ENCODE results near the gene SCTR. TPM values are rescaled to one million over a fixed set of nuclear protein-coding genes. Genes with fewer than 3 reads are reported as not detected.
A peak's percentile ranks its signal among the peaks of the same experiment; 100 is the strongest.
"Not testable (repeated sequence)": the region's sequence is repeated elsewhere in the genome, so short reads cannot be mapped to it uniquely, and the experiment has no call there.

SCTR gene
- total RNA-seq, 8 experiments from 2014 or later: 0.05 to 0.84 (median 0.35) TPM; not detected in 4

- no peak for ATAC-seq (replicated peaks in 6 of 8)
- H3K27ac ChIP-seq: no peak overlapping the region
- 19 to 100% (median 56%) methylated on average over 1 to 3 of the region's 3 CpGs; no CpG with 5 or more reads in 2 of the 10 experiments for WGBS, 10 experiments
- no peak overlapping the region for H3K4me3 ChIP-seq
- in situ Hi-C loops (cut with MboI; ENCODE audit: low pct_unique_long_range_greater_than_20kb in 2 of 9, low sequenced_read_pairs in 9 of 9, unreplicated experiment in 9 of 9): loop anchor here in 3 of 9 experiments (5.0 to 25.0 kb wide), 2 partner anchors 62 to 247 kb away; no protein-coding TSS in a partner anchor
- H3K4me1 ChIP-seq (replicated peaks in 1 of 2): peaks cover 0 to 2% of the 10 kb centered on the region in 2 donors
Measured at GRCh38 chr2:119414894-119415293, 109.4 kb downstream of the SCTR start.

DNA sequence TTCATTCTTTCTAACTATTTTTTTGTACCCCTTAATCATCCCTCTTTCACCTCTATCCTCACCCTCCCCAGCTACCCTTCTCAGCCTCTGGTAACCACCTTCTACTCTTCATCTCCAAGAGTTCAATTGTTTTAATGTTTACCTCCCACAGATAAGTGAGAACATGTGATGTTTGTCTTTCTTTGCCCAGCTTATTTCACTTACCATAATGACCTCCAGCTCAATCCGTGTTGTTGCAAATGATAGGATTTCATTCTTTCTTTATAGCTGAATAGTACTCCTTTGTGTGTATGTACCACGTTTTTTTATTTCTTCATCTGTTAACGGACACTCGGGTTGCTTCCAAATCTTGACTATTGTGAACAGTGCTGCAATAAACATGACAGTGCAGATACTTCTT, 114.8 kb downstream of the SCTR start:
- 28 to 100% (median 80%) methylated on average over 2 to 4 of the region's 4 CpGs for WGBS, 10 experiments
- in situ Hi-C loops (cut with MboI; ENCODE audit: low pct_unique_long_range_greater_than_20kb in 2 of 9, low sequenced_read_pairs in 9 of 9, unreplicated experiment in 9 of 9): loop anchor here in 4 of 9 experiments (10.0 to 25.0 kb wide), 2 partner anchors 65 to 253 kb away; no protein-coding TSS in a partner anchor

DNA sequence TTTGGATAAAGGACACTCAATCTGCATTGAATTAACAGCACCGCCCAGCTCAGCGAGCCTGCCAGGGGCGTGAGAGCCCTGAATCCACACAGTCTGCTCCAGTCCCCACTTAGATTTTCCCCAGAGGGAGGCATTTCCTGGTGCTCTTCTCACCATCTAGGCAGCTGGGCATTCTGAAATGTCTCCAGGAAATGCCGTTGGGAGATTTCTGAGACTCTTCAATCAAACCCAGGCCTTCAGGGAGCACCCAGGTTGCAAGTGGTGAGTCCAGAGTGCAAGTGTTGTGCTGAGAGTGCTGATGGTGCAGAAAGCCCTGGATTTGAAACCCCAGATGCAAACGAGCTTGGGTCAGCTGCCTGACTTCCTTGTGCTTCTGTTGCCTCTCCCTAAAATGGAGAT, 116.1 kb downstream of the SCTR start:
- in situ Hi-C loops (cut with MboI; ENCODE audit: low pct_unique_long_range_greater_than_20kb in 2 of 9, low sequenced_read_pairs in 9 of 9, unreplicated experiment in 9 of 9): loop anchor here in 4 of 9 experiments (10.0 to 25.0 kb wide), 2 partner anchors 67 to 254 kb away; no protein-coding TSS in a partner anchor
- peak in 3 of 8 experiments; percentile 79 to 93 (median 91) for ATAC-seq (replicated peaks in 6 of 8)
- no peaks in the 10 kb centered on the region for H3K4me1 ChIP-seq (replicated peaks in 1 of 2)
- H3K4me3 ChIP-seq: no peak overlapping the region
- WGBS, 10 experiments: 0 to 85% (median 64%) methylated on average over 1 to 5 of the region's 5 CpGs; no CpG with 5 or more reads in 5 of the 10 experiments
- no peak overlapping the region for H3K27ac ChIP-seq

More for the DNA sequence above, 114.8 kb downstream of the SCTR start:
- no peak overlapping the region for H3K27ac ChIP-seq
- no peaks in the 10 kb centered on the region for H3K4me1 ChIP-seq (replicated peaks in 1 of 2)
- no peak overlapping the region for H3K4me3 ChIP-seq
- no peak for ATAC-seq (replicated peaks in 6 of 8)

- Histone ChIP-seq H3K4me1 (replicated peaks in 1 of 2) (no peaks in the 10 kb centered on the region), H3K4me3 (no peak overlapping the region), H3K27ac (no peak overlapping the region)
- in situ Hi-C loops (cut with MboI; ENCODE audit: low pct_unique_long_range_greater_than_20kb in 2 of 9, low sequenced_read_pairs in 9 of 9, unreplicated experiment in 9 of 9): loop anchor here in 4 of 9 experiments (10.0 to 25.0 kb wide), 2 partner anchors 67 to 255 kb away; no protein-coding TSS in a partner anchor
- ATAC-seq (replicated peaks in 6 of 8): peak; percentile 29 to 84 (median 60)
- WGBS, 10 experiments: 11 to 100% (median 75%) methylated on average over 2 to 5 of the region's 7 CpGs; no CpG with 5 or more reads in 4 of the 10 experiments
Measured at GRCh38 chr2:119407430-119408220, 116.7 kb downstream of the SCTR start.

DNA sequence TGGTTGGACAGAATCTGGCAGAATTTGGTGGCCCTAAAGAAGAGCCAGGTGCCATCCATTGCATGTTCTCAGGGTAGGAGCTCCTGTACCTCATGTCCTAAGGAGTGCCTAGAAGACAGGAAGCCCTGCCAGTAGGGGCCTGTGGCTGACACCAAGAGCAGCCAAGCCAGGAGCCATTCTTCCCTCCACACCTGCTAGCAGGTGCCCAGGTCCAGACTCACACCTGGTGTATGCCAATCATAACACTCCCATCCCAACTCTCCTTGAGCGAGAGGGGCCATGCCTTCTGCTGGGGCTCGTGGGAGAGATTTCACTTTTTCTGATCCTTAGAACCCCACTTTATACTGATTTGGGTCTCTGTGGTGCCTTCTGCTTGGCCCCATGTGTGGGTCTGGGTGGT, 119.1 kb downstream of the SCTR start:
- Histone ChIP-seq H3K27ac (no peak overlapping the region), H3K4me3 (no peak overlapping the region), H3K4me1 (replicated peaks in 1 of 2) (no peaks in the 10 kb centered on the region)
- in situ Hi-C loops (cut with MboI; ENCODE audit: low pct_unique_long_range_greater_than_20kb in 2 of 9, low sequenced_read_pairs in 9 of 9, unreplicated experiment in 9 of 9): loop anchor here in 4 of 9 experiments (10.0 to 25.0 kb wide), 2 partner anchors 70 to 257 kb away; no protein-coding TSS in a partner anchor
- no peak for ATAC-seq (replicated peaks in 6 of 8)
- 21 to 70% (median 36%) methylated on average over 1 to 2 of the region's 2 CpGs; no CpG with 5 or more reads in 6 of the 10 experiments for WGBS, 10 experiments

- in situ Hi-C loops (cut with MboI; ENCODE audit: low pct_unique_long_range_greater_than_20kb in 2 of 9, low sequenced_read_pairs in 9 of 9, unreplicated experiment in 9 of 9): loop anchor here in 4 of 9 experiments (10.0 to 25.0 kb wide), 2 partner anchors 71 to 259 kb away; no protein-coding TSS in a partner anchor
- 35 to 93% (median 75%) methylated on average over 3 to 10 of the region's 12 CpGs; no CpG with 5 or more reads in 2 of the 10 experiments for WGBS, 10 experiments
- ATAC-seq (replicated peaks in 6 of 8); H3K4me1 ChIP-seq (replicated peaks in 1 of 2); H3K4me3 ChIP-seq; H3K27ac ChIP-seq: not testable (repeated sequence)
Measured at GRCh38 chr2:119403618-119404017, 120.7 kb downstream of the SCTR start.

DNA sequence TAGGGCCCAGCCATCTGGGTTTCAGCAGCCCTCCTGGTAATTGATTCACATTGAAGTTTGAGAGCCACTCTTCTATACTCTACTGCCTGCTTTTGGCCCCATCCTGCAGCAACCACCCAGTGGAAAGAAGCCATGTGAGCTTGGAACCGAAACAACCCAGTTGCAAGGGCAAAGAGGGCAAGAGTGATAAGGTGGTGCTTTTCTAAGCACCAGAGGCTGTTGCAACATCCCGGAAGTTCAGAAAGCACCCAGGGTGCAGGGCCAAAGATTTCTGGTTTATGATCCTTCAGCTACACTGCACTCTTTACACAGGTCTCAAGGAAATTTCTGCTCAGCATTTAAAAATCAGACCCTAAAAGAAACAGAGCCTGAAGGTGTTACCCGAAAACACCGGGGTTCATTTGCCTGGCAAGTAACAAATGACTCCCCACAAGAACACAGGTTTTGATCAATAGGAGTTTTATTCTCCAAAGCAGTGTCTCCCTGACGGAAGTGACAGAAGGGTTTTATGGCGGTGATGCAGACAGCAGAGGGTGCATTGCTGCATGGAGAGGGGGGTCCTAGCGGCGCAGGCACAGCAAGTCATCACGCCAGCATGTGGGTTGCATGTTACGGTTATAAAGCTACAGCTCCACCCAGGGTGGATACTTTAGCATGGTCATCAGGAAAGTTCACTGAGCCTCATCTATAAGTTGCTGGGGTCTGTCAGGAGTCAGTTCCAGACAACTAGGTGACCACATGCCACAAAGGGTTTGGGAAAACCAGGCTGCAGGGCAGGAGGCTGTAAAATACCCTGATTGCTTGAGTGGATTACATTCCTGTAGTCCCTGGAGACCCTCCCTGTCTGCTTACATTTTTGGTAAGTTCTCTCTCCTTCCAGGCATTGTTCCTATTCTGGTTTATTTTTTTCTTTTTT, 121.4 kb downstream of the SCTR start:
- Histone ChIP-seq H3K4me1 (replicated peaks in 1 of 2) (no peaks in the 10 kb centered on the region), H3K4me3 (no peak overlapping the region), H3K27ac (no peak overlapping the region)
- in situ Hi-C loops (cut with MboI; ENCODE audit: low pct_unique_long_range_greater_than_20kb in 2 of 9, low sequenced_read_pairs in 9 of 9, unreplicated experiment in 9 of 9): loop anchor here in 4 of 9 experiments (10.0 to 25.0 kb wide), 2 partner anchors 72 to 259 kb away; no protein-coding TSS in a partner anchor
- ATAC-seq (replicated peaks in 6 of 8): no peak
- WGBS, 10 experiments: 4 to 91% (median 85%) methylated on average over 1 to 8 of the region's 10 CpGs; no CpG with 5 or more reads in 2 of the 10 experiments

DNA sequence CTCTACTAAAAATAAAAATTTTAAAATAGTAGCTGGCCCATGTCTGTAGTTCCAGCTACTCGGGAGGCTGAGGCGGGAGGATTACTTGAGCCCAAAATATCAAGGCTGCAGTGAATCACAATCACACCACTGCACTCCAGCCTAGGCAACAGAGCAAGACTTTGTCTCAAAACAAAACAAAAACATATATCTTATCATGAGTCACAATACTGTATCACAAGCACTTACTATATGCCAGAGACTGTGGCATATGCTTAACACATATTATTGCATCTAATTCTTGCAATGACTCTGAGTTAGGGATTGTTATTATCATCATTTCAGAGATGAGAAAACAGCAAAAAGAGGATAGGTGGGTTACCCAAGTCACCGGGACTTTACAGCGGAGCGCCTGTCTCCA, 122.2 kb downstream of the SCTR start:
- no peak for ATAC-seq (replicated peaks in 6 of 8)
- no peak overlapping the region for H3K4me3 ChIP-seq
- H3K4me1 ChIP-seq (replicated peaks in 1 of 2): no peaks in the 10 kb centered on the region
- 75 to 100% (median 96%) methylated on average over 1 to 5 of the region's 5 CpGs; no CpG with 5 or more reads in 5 of the 10 experiments for WGBS, 10 experiments
- no peak overlapping the region for H3K27ac ChIP-seq
- in situ Hi-C loops (cut with MboI; ENCODE audit: low pct_unique_long_range_greater_than_20kb in 2 of 9, low sequenced_read_pairs in 9 of 9, unreplicated experiment in 9 of 9): loop anchor here in 4 of 9 experiments (10.0 to 25.0 kb wide), 2 partner anchors 73 to 260 kb away; no protein-coding TSS in a partner anchor

DNA sequence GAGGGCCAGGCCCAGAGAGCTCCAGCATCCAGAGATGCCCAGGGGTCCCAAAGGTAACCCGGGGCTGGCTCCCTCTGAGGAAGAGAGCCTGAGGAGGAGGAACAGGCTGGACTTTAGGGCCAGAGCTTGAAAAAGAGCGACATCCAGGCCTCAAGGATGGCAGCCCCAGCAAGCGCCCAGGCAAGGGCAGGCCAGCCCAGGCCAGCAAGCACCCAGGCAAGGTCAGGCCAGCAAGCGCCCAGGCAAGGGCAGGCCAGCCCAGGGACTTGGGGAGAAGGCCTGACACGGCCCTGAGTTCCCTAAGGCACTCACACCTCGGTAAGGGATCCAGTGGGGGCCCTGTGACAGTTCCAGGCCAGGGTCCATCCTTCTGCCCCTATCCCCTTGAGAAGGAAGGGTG, 127.1 kb downstream of the SCTR start:
- in situ Hi-C loops (cut with MboI; ENCODE audit: low pct_unique_long_range_greater_than_20kb in 2 of 9, low sequenced_read_pairs in 9 of 9, unreplicated experiment in 9 of 9): no loop called here
- Histone ChIP-seq H3K4me1 (replicated peaks in 1 of 2) (no peaks in the 10 kb centered on the region), H3K27ac (no peak overlapping the region), H3K4me3 (no peak overlapping the region)
- ATAC-seq (replicated peaks in 6 of 8): no peak
- WGBS, 10 experiments: 0 to 100% (median 42%) methylated on average over 1 to 5 of the region's 6 CpGs; no CpG with 5 or more reads in 5 of the 10 experiments

DNA sequence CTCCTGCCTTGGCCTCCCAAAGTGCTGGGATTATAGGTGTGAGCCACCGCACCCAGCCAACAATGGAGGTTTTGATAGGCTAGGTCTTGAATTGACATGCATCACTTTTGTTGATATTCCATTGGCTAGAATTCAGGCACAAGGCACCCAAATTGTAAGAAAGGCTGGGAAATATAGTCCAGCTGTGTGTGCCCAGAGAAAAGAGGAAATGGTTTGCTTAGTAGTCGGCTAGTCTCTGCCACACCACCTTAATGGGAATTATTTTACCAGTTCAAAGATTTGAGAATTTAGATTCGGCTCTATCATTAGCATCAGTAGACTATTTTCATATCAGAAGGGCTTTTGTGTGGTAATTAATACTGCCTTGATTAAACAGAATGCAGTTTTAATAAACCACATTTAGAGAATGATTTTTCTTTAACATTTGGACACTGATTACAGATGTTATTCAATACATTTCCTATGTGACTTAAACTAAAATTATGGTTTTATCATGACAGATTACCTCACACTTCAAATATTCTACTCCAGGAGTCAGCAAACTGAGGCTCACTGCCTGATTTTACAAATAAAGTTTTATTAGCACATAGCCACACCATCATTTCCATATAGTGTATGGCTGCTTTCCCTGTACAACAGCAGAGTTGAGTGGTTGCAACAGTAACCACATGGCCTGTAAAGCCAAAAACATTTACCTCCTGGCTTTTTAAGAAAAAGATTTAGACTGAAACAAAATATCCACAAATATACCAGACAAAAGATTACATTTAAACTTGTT, 130.1 kb downstream of the SCTR start:
- H3K27ac ChIP-seq: no peak overlapping the region
- ATAC-seq (replicated peaks in 6 of 8): no peak
- H3K4me3 ChIP-seq: no peak overlapping the region
- no peaks in the 10 kb centered on the region for H3K4me1 ChIP-seq (replicated peaks in 1 of 2)
- 57 to 100% (median 78%) methylated on average over 1 to 3 of the region's 3 CpGs; no CpG with 5 or more reads in 2 of the 10 experiments for WGBS, 10 experiments
- in situ Hi-C loops (cut with MboI; ENCODE audit: low pct_unique_long_range_greater_than_20kb in 2 of 9, low sequenced_read_pairs in 9 of 9, unreplicated experiment in 9 of 9): no loop called here
